HG02884 (cell line): Measurements from ENCODE around the gene DGKQ.
"Not testable (repeated sequence)": the region's sequence is repeated elsewhere in the genome, so short reads cannot be mapped to it uniquely, and the experiment has no call there.

Source experiments
- ATAC-seq: cut with Tn5 transposase; IDR thresholded peaks from one replicate; pipeline ENCODE4 v1.9.1; 2021; ENCODE audit warnings: mild to moderate bottlenecking, moderate library complexity; ENCODE audit not compliant: unreplicated experiment

Gene DGKQ

GRCh38 chr4:1011022-1011665, 37.8 kb upstream of the DGKQ start, which contains the start of gene FGFRL1:
FGFRL1 (plus strand) TSS chr4:1011626; CDS start chr4:1012486, 860 bp downstream.
- ATAC-seq = no peak

- no peak for ATAC-seq
Observed at GRCh38 chr4:1010395-1011021, 37.1 kb upstream of the DGKQ start.

- ATAC-seq = no peak
Observed at GRCh38 chr4:1009542-1010394, 36.4 kb upstream of the DGKQ start.

GRCh38 chr4:1008840-1009541, 35.6 kb upstream of the DGKQ start:
- ATAC-seq = no peak

GRCh38 chr4:1006856-1007255, 33.5 kb upstream of the DGKQ start:
- no peak for ATAC-seq

- ATAC-seq = no peak
Observed at GRCh38 chr4:1004557-1005485, 31.5 kb upstream of the DGKQ start.

GRCh38 chr4:1004071-1004418, 30.7 kb upstream of the DGKQ start:
- ATAC-seq = no peak

- ATAC-seq = no peak
Observed at GRCh38 chr4:1003271-1004070, 30.1 kb upstream of the DGKQ start.

GRCh38 chr4:1002631-1003251, 29.4 kb upstream of the DGKQ start:
- no peak for ATAC-seq

GRCh38 chr4:1002131-1002630, 28.8 kb upstream of the DGKQ start:
- no peak for ATAC-seq

GRCh38 chr4:1001561-1002130, 28.3 kb upstream of the DGKQ start:
- ATAC-seq = no peak

GRCh38 chr4:1000686-1001260, 27.4 kb upstream of the DGKQ start:
- ATAC-seq = no peak

GRCh38 chr4:999882-1000425, 26.6 kb upstream of the DGKQ start:
- ATAC-seq = no peak

GRCh38 chr4:999240-999863, 26.0 kb upstream of the DGKQ start:
- ATAC-seq = not testable (repeated sequence)

GRCh38 chr4:998096-998691, 24.8 kb upstream of the DGKQ start:
- no peak for ATAC-seq

- no peak for ATAC-seq
Observed at GRCh38 chr4:997375-998071, 24.2 kb upstream of the DGKQ start.
